GM12878 (cell line): ENCODE measurements around the gene TAAR2. TPM values are rescaled to one million over a fixed set of nuclear protein-coding genes. Genes with fewer than 3 reads are reported as not detected.

Experiments
- ATAC-seq: fragments of 200-7000 bp; cut with Tn5 transposase; 3 replicates; pipeline ENCODE4 v1.9.1; 2020; ENCODE audit warnings: mild to moderate bottlenecking, moderate library complexity
- BruUV-seq: library from RNA; stranded (reverse); fragments of 400-500 nt; replicated peaks from 2 replicates; lab custom pipeline; 2021; lab: Mats Ljungman, UMichigan
- CTCF ChIA-PET: fragments of 300-600 bp; sonication (Branson Sonifier 250); formaldehyde crosslinking; extraction: SDS; loops from one replicate; lab custom pipeline; 2021; ENCODE audit warnings: inconsistent platforms; lab: Yijun Ruan, JAX
- POLR2A ChIA-PET: fragments of 350-600 bp; formaldehyde crosslinking; extraction: SDS; loops from one replicate; lab custom pipeline; 2021; ENCODE audit warnings: inconsistent platforms; lab: Charles Lee
- RAD21 ChIA-PET: fragments of 300-600 bp; sonication (Branson Sonifier 250); formaldehyde crosslinking; loops from one replicate; lab custom pipeline; 2023; ENCODE audit warnings: antibody characterized with exemption; ENCODE audit not compliant: unreplicated experiment; lab: Charles Lee
- SMC1A ChIA-PET: fragments of 300-600 bp; sonication (Branson Sonifier 250); formaldehyde crosslinking; loops from one replicate; lab custom pipeline; 2023; ENCODE audit not compliant: unreplicated experiment, uncharacterized antibody; lab: Charles Lee
- DNase-seq: peaks from one replicate; pipeline ENCODE4 v3.0.0-alpha.2; 2011; ENCODE audit warnings: low read depth, low spot score
- FAIRE-seq: peaks from 3 replicates; lab custom pipeline; 2011; peaks lifted over from hg19 to GRCh38; lab: Jason Lieb, UNC
- H2AFZ ChIP-seq: 2 replicates; pipeline ENCODE4 v1.6.0; 2011; ENCODE audit warnings: low read depth, low read length, control low read depth; ENCODE audit not compliant: control insufficient read depth
- H3K27ac ChIP-seq: 2 replicates; pipeline ENCODE4 v1.5.1; 2011; ENCODE audit warnings: control low read depth; ENCODE audit not compliant: control insufficient read depth, insufficient read depth
- H3K27me3 ChIP-seq, 2 experiments: replicated peaks in 1 of 2; 2 replicates each; pipeline versions ENCODE4 v1.6.0 to v1.6.1; 2011; ENCODE audit warnings: low read length in 1 of 2; ENCODE audit not compliant: control insufficient read depth in 2 of 2, insufficient read depth in 2 of 2
- H3K36me3 ChIP-seq, 2 experiments: 2 replicates each; pipeline ENCODE4 v1.5.1; 2011; ENCODE audit warnings: low read length in 1 of 2; ENCODE audit not compliant: control insufficient read depth in 2 of 2, insufficient read depth in 2 of 2
- H3K4me1 ChIP-seq: 2 replicates; pipeline ENCODE4 v1.6.1; 2011; ENCODE audit warnings: mild to moderate bottlenecking, low read length, moderate library complexity, mixed read lengths; ENCODE audit not compliant: control insufficient read depth, insufficient read depth
- H3K4me2 ChIP-seq: 2 replicates; pipeline ENCODE4 v1.6.0; 2011; ENCODE audit warnings: control low read depth; ENCODE audit not compliant: control insufficient read depth, insufficient read depth
- H3K4me3 ChIP-seq: fragments of 200-600 bp; sonication (generic); 2 replicates; pipeline ENCODE4 v1.5.1; 2016
- H3K79me2 ChIP-seq: 2 replicates; pipeline ENCODE4 v1.6.0; 2011; ENCODE audit warnings: low read length; ENCODE audit not compliant: control insufficient read depth, insufficient read depth
- H3K9ac ChIP-seq: 2 replicates; pipeline ENCODE4 v1.8.0; 2011; ENCODE audit warnings: low read length, control low read depth, mixed read lengths; ENCODE audit not compliant: control insufficient read depth, insufficient read depth
- H3K9me3 ChIP-seq: replicated peaks from 3 replicates; pipeline ENCODE4 v1.5.1; 2011; ENCODE audit warnings: mild to moderate bottlenecking, low read length; ENCODE audit not compliant: control insufficient read depth, insufficient read depth
- H4K20me1 ChIP-seq: 2 replicates; pipeline ENCODE4 v1.6.0; 2011; ENCODE audit not compliant: control insufficient read depth, insufficient read depth
- BMI1 ChIP-seq: fragments of 450-650 bp; IDR thresholded peaks from 2 replicates; pipeline ENCODE4 v1.6.1; 2016; ENCODE audit warnings: mild to moderate bottlenecking, moderate library complexity, borderline replicate concordance
- CTCF ChIP-seq, 3 experiments: IDR thresholded peaks in 2 of 3; conservative IDR thresholded peaks in 1 of 3; 2 replicates each; pipeline ENCODE4 v1.5.1; 2011; ENCODE audit warnings: low read depth in 3 of 3, low read length in 3 of 3, mild to moderate bottlenecking in 3 of 3, control low read depth in 2 of 3, moderate library complexity in 2 of 3, inconsistent platforms in 1 of 3, mixed read lengths in 1 of 3; ENCODE audit not compliant: control insufficient read depth in 2 of 3, insufficient read depth in 1 of 3; ENCODE audit errors: extremely low read depth in 1 of 3
- CUX1 ChIP-seq: IDR thresholded peaks from 2 replicates; pipeline ENCODE4 v1.6.1; 2012; ENCODE audit warnings: improper control_type of control experiment, low read depth, low read length; ENCODE audit not compliant: insufficient replicate concordance
- RAD21 ChIP-seq: IDR thresholded peaks from 2 replicates; pipeline ENCODE4 v1.6.1; 2011; ENCODE audit warnings: mild to moderate bottlenecking, low read depth, low read length, moderate library complexity; ENCODE audit not compliant: insufficient read depth
- SMC3 ChIP-seq: IDR thresholded peaks from 2 replicates; pipeline ENCODE4 v1.6.1; 2011; ENCODE audit warnings: low read length, improper control_type of control experiment, borderline replicate concordance
- WGBS: methylation state at CpG from one replicate; pipeline ENCODE4 v1.1.6; 2016; ENCODE audit warnings: low lambda C conversion rate; ENCODE audit not compliant: insufficient replicate concordance, insufficient coverage; ENCODE audit errors: missing lambda C conversion rate; 5-methylcytosine and 5-hydroxymethylcytosine counted together
- in situ Hi-C: fragments of 300-500 bp; cut with MboI; formaldehyde crosslinking; loops from 9 replicates; pipeline ENCODE4 v1.14.3; 2018; ENCODE audit warnings: mixed read lengths
- intact Hi-C: fragments of 100-400 bp; cut with micrococcal nuclease; formaldehyde crosslinking; loops from one replicate; pipeline ENCODE4 v1.14.2; 2022; ENCODE audit not compliant: unreplicated experiment
- polyA plus RNA-seq, 11 experiments: library from polyadenylated mRNA; depleted of rRNA in 4 of 11; unstranded in 6 of 11; stranded (reverse) in 5 of 11; fragments of >200 nt; fragmentation: Nextera tagmentation in 4 of 11; fragmentation: Illumina TruSeq in 1 of 11; extraction: Ambion mirVana in 4 of 11; extraction: Trizol in 1 of 11; gene quantifications; 1 replicate in 1 of 11; 2 replicates in 10 of 11; pipeline versions ENCODE4 v1.2.1 to v1.2.3, GENCODE V29; 2011 to 2016; ENCODE audit warnings: inconsistent platforms in 2 of 11, missing spikeins in 2 of 11, low read depth in 1 of 11
- total RNA-seq, 4 experiments: library from RNA; depleted of rRNA in 3 of 4; stranded (reverse); fragments of >200 nt in 3 of 4; fragmentation: Illumina TruSeq in 1 of 4; extraction: Trizol in 1 of 4; gene quantifications; 2 replicates each; pipeline versions ENCODE4 v1.2.1 to v1.2.3, GENCODE V29; 2013 to 2021

TAAR2 gene
- total and polyA plus RNA-seq, 10 of the 15 experiments (the other 5 are each of a cell fraction or from before 2014, with no cell fraction given), result not detected

GRCh38 chr6:132669690-132670291 lies 45.7 kb upstream of the TAAR2 start:
- DNase-seq, result no peak
- no peaks in the 10 kb centered on the region for H3K9me3 ChIP-seq
- H3K4me3 ChIP-seq, result no peak overlapping the region
- ChIA-PET POLR2A (interaction anchor here (0.5 to 1.0 kb wide), 6 partner anchors 26 to 911 kb away, joined by 3 to 6 read pairs (median 4); no protein-coding TSS in a partner anchor), SMC1A (interaction anchor here (0.6 to 6.0 kb wide), 27 partner anchors 9 to 1081 kb away, joined by 3 to 100 read pairs (median 4); partner anchors contain the start of genes SLC18B1 and VNN2), RAD21 (interaction anchor here (0.7 to 3.1 kb wide), 25 partner anchors 42 to 882 kb away, joined by 3 to 31 read pairs (median 4); partner anchors contain the start of gene SLC18B1), CTCF (interaction anchor here (0.6 to 7.0 kb wide), 41 partner anchors 10 to 1039 kb away, joined by 3 to 141 read pairs (median 5); partner anchors contain the start of genes SLC18B1 and TAAR1)
- WGBS, result 13% methylated on average over 3 of the region's 4 CpGs
- H3K4me2 ChIP-seq, result no peak overlapping the region
- H3K36me3 ChIP-seq, result no peaks in the 10 kb centered on the region
- no TSS peak for BruUV-seq
- TF ChIP-seq CTCF (IDR thresholded peaks at IDR 0.05 in 2 of 3, conservative IDR thresholded peaks at IDR 0.05 in 1 of 3; ENCODE audit: control insufficient read depth in 2 of 3, extremely low read depth in 1 of 3, insufficient read depth in 1 of 3, low read depth in 3 of 3, low read length in 3 of 3) (peak; percentile 38 to 61 (median 48); a peak in 4 of 6 replicates), SMC3 (peak; percentile 62; the same call in 1 of the 2 replicates), BMI1 (no peak), RAD21 (peak; percentile 66), CUX1 (no peak)
- H3K9ac ChIP-seq, result no peak overlapping the region
- 0 out of 2 replicates have a peak overlapping the region, but pooled peaks have one; percentile 34 for H2AFZ ChIP-seq
- in situ Hi-C loops (loop anchor here (5.0 kb wide), 1 partner anchor 98 kb away; no protein-coding TSS in a partner anchor), intact Hi-C loops (loop anchor here (1.0 to 10.0 kb wide), 6 partner anchors 99 to 385 kb away; partner anchors contain the start of gene RPS12)
- H3K4me1 ChIP-seq, result no peaks in the 10 kb centered on the region
- H3K27ac ChIP-seq, result no peak overlapping the region
- H4K20me1 ChIP-seq, result no peaks in the 10 kb centered on the region
- H3K27me3 ChIP-seq, result no peaks in the 10 kb centered on the region
- no peaks in the 10 kb centered on the region for H3K79me2 ChIP-seq
- FAIRE-seq, result peak; percentile 78
- peak; percentile 86 for ATAC-seq
